ENCODE data around the gene TNFRSF8. TPM values are rescaled to one million over a fixed set of nuclear protein-coding genes. Genes with fewer than 3 reads are reported as not detected.

Gene TNFRSF8
- total and polyA plus RNA-seq, 9 of the 15 experiments (the other 6 are each of a cell fraction or from before 2014, with no cell fraction given): 3.5 to 38.4 (median 17.1) TPM

DNA sequence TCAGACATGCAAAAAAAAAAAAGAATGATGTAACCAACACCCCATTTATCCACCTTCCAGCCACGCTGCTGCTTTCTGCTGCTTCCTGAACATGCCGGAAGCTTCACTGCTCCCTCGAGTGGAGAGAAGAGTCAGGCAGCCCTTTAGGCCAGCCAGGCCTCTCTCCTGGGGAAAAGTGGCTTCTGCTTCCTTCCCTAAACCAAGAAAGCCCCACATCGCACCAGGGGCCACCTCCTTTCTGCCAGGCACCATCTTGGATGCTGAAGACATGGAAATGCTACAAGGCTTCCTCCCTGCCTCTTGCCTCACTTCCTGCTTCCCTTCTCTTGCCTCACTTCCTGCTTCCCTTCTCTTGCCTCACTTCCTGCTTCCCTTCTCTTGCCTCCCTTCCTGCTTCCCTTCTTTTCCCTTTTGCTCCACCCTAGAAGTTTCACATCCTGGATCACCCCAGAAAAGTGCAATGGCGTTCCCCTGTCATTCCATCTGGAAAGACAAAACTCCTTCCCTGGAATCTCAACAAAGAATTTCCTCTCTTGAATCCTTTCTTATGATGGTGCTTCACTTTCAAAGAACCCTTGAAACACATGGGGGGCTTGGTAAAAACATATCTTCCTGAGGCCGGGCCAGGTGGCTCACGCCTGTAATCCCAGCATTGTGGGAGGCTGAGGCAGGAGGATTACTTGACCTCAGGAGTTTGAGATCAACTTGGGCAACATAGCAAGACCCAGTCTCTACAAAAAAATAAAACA, 18.7 kb downstream of the TNFRSF8 start (continued):
- peak; percentile 48 for TF ChIP-seq TAF7 (tag; IDR thresholded peaks at IDR 0.05)
- TF ChIP-seq, protein P1, sequence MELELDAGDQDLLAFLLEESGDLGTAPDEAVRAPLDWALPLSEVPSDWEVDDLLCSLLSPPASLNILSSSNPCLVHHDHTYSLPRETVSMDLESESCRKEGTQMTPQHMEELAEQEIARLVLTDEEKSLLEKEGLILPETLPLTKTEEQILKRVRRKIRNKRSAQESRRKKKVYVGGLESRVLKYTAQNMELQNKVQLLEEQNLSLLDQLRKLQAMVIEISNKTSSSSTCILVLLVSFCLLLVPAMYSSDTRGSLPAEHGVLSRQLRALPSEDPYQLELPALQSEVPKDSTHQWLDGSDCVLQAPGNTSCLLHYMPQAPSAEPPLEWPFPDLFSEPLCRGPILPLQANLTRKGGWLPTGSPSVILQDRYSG (tag; conservative IDR thresholded peaks at IDR 0.05; ENCODE audit: low read depth): 0 out of 2 replicates have a peak, but pooled peaks have one; percentile 54
- TF ChIP-seq RBFOX2 (IDR thresholded peaks at IDR 0.05; ENCODE audit: low read depth, low read length): peak; percentile 61
- no peak for TF ChIP-seq HDAC8 (tag; IDR thresholded peaks at IDR 0.05)
- TF ChIP-seq ATF3 (IDR thresholded peaks at IDR 0.05): peak; percentile 86
- 0 out of 2 replicates have a peak, but pooled peaks have one; percentile 59 for TF ChIP-seq ATF3 (CRISPR knock-in tag; conservative IDR thresholded peaks at IDR 0.05)
- peak; percentile 95 for TF ChIP-seq EHMT2 (IDR thresholded peaks at IDR 0.05)
- peak; percentile 62; the same call in 1 of the 2 replicates for TF ChIP-seq PKNOX1 (IDR thresholded peaks at IDR 0.05)
- peak; percentile 21; the same call in 1 of the 2 replicates for TF ChIP-seq L3MBTL2 (IDR thresholded peaks at IDR 0.05)
- peak; percentile 85 for TF ChIP-seq CREM (IDR thresholded peaks at IDR 0.05; ENCODE audit: low read depth)
- TF ChIP-seq NR2C1 (IDR thresholded peaks at IDR 0.05): peak; percentile 52; the same call in 1 of the 2 replicates
- no peak; the same call in 1 of the 2 replicates for TF ChIP-seq NR2C1 (tag; IDR thresholded peaks at IDR 0.05)
- TF ChIP-seq, protein P2, sequence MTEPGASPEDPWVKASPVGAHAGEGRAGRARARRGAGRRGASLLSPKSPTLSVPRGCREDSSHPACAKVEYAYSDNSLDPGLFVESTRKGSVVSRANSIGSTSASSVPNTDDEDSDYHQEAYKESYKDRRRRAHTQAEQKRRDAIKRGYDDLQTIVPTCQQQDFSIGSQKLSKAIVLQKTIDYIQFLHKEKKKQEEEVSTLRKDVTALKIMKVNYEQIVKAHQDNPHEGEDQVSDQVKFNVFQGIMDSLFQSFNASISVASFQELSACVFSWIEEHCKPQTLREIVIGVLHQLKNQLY (CRISPR knock-in tag; conservative IDR thresholded peaks at IDR 0.05): 0 out of 4 replicates have a peak, but pooled peaks of 1 of the 2 experiments have one; percentile 51
- TF ChIP-seq FOSL1 (tag; conservative IDR thresholded peaks at IDR 0.05): no peak
- peak; percentile 55; the same call in 1 of the 2 replicates for TF ChIP-seq ATF6 (CRISPR knock-in tag; IDR thresholded peaks at IDR 0.05)
- TF ChIP-seq POLR2AphosphoS5 (IDR thresholded peaks at IDR 0.05; ENCODE audit: control insufficient read depth, insufficient read depth, low read depth, low read length): peak; percentile 54; the same call in 1 of the 2 replicates
- 0 out of 2 replicates have a peak, but pooled peaks have one; percentile 42 for TF ChIP-seq DMBX1 (CRISPR knock-in tag; IDR thresholded peaks at IDR 0.05; ENCODE audit: borderline replicate concordance)
- no peak for TF ChIP-seq ZBTB49 (CRISPR knock-in tag; IDR thresholded peaks at IDR 0.05; ENCODE audit: borderline replicate concordance)
